Sigmoid colon (tissue), 4 donors: Measurements from ENCODE around the gene DYNC1LI2.

ENCODE experiments used
- CTCF ChIP-seq, 4 experiments: fragments of 450-650 bp in 3 of 4; fragments of 200-600 bp in 1 of 4; IDR thresholded peaks; one replicate each; pipeline ENCODE4 v1.5.1; 2016 to 2019; ENCODE audit warnings: antibody characterized with exemption in 4 of 4, mild to moderate bottlenecking in 3 of 4, moderate library complexity in 2 of 4
- POLR2A ChIP-seq, 2 donors: fragments of 450-650 bp; IDR thresholded peaks; one replicate each; pipeline ENCODE4 v1.6.1; 2016; ENCODE audit warnings: antibody characterized with exemption in 2 of 2, mild to moderate bottlenecking in 2 of 2, moderate library complexity in 2 of 2
- POLR2AphosphoS5 ChIP-seq, 4 donors: sonication (generic); formaldehyde crosslinking; IDR thresholded peaks; one replicate each; pipeline ENCODE4 v1.6.1; 2017; ENCODE audit warnings: antibody characterized with exemption in 4 of 4

DNA sequence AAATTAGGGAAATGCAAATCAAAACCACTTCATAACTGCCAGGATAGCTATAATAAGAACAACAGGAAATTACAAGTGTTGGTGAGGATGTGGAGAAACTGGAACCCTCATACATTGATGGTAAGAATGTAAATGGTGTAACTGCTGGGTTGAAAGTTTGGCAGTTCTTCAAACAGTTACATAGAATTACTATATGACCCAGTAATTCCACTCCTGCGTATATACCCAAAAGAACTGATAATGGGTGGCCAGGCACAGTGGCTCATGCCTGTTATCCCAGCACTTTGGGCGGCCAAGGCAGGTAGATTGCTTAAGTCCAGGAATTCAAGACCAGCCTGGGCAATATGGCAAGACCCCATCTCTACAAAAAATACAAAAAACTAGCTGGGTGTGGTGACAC, 50.4 kb downstream of the DYNC1LI2 start:
- TF ChIP-seq CTCF (IDR thresholded peaks at IDR 0.05) (no peak), POLR2A (IDR thresholded peaks at IDR 0.05) (no peak), POLR2AphosphoS5 (IDR thresholded peaks at IDR 0.05) (no peak)
